ENCODE data around the gene AGAP2.

DNA sequence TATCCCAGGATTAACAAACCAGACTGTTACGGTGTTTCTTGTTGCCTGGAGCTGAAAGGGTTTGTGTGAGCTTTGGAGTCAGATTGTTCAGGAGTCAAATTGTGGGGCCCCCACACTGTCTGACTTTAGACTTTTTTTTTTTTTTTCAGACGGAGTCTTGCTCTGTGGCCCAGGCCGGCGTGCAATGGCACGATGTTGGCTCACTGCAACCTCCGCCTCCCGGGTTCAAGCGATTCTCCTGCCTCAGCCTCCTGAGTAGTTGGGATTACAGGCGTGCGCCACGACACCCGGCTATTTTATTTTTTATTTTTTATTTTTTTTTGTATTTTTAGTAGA is 44.9 kb upstream of the AGAP2 start:
- no peak for TF ChIP-seq CTCF (tag by site-specific recombination; IDR thresholded peaks at IDR 0.05)
- TF ChIP-seq ZNF362 (tag by site-specific recombination; IDR thresholded peaks at IDR 0.05), result no peak
- no peak for TF ChIP-seq ZNF660 (tag by site-specific recombination; IDR thresholded peaks at IDR 0.05)
- TF ChIP-seq, protein P1, sequence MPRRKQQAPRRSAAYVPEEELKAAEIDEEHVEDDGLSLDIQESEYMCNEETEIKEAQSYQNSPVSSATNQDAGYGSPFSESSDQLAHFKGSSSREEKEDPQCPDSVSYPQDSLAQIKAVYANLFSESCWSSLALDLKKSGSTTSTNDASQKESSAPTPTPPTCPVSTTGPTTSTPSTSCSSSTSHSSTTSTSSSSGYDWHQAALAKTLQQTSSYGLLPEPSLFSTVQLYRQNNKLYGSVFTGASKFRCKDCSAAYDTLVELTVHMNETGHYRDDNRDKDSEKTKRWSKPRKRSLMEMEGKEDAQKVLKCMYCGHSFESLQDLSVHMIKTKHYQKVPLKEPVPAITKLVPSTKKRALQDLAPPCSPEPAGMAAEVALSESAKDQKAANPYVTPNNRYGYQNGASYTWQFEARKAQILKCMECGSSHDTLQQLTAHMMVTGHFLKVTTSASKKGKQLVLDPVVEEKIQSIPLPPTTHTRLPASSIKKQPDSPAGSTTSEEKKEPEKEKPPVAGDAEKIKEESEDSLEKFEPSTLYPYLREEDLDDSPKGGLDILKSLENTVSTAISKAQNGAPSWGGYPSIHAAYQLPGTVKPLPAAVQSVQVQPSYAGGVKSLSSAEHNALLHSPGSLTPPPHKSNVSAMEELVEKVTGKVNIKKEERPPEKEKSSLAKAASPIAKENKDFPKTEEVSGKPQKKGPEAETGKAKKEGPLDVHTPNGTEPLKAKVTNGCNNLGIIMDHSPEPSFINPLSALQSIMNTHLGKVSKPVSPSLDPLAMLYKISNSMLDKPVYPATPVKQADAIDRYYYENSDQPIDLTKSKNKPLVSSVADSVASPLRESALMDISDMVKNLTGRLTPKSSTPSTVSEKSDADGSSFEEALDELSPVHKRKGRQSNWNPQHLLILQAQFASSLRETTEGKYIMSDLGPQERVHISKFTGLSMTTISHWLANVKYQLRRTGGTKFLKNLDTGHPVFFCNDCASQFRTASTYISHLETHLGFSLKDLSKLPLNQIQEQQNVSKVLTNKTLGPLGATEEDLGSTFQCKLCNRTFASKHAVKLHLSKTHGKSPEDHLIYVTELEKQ (tag by site-specific recombination; IDR thresholded peaks at IDR 0.05; ENCODE audit: borderline replicate concordance), result no peak
- no peak for TF ChIP-seq ZNF785 (tag by site-specific recombination; IDR thresholded peaks at IDR 0.05)
- TF ChIP-seq ZNF433 (tag by site-specific recombination; IDR thresholded peaks at IDR 0.05; ENCODE audit: low read depth), result no peak
- TF ChIP-seq GLI4 (tag by site-specific recombination; IDR thresholded peaks at IDR 0.05), result no peak
- TF ChIP-seq ZNF76 (tag by site-specific recombination; IDR thresholded peaks at IDR 0.05; ENCODE audit: borderline replicate concordance, low read depth), result no peak
